ENCODE measurements around the gene VTI1A. TPM values are rescaled to one million over a fixed set of nuclear protein-coding genes. Genes with fewer than 3 reads are reported as not detected.

Gene VTI1A
- total and polyA plus RNA-seq, 7 donors = 10.8 to 80.3 (median 36.8) TPM

GRCh38 chr10:112712536-112712935 lies 265.5 kb downstream of the VTI1A start:
- H3K27me3 ChIP-seq = no peaks in the 10 kb centered on the region
- no peaks in the 10 kb centered on the region for H3K9me3 ChIP-seq
- no peak overlapping the region for H3K27ac ChIP-seq
- intact Hi-C loops (cut with DNase I) = no loop called here
- peaks cover 0 to 4% (median 0%) of the 10 kb centered on the region in 4 donors for H3K4me1 ChIP-seq
- H3K36me3 ChIP-seq = peaks cover 0 to 3% (median 0%) of the 10 kb centered on the region in 4 donors
- 41 to 78% methylated on average over 2 of the region's 2 CpGs for WGBS, 2 donors
- TF ChIP-seq, protein P1, sequence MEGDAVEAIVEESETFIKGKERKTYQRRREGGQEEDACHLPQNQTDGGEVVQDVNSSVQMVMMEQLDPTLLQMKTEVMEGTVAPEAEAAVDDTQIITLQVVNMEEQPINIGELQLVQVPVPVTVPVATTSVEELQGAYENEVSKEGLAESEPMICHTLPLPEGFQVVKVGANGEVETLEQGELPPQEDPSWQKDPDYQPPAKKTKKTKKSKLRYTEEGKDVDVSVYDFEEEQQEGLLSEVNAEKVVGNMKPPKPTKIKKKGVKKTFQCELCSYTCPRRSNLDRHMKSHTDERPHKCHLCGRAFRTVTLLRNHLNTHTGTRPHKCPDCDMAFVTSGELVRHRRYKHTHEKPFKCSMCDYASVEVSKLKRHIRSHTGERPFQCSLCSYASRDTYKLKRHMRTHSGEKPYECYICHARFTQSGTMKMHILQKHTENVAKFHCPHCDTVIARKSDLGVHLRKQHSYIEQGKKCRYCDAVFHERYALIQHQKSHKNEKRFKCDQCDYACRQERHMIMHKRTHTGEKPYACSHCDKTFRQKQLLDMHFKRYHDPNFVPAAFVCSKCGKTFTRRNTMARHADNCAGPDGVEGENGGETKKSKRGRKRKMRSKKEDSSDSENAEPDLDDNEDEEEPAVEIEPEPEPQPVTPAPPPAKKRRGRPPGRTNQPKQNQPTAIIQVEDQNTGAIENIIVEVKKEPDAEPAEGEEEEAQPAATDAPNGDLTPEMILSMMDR (IDR thresholded peaks at IDR 0.05) = no peak
- TF ChIP-seq POLR2A (IDR thresholded peaks at IDR 0.05) (no peak), POLR2AphosphoS5 (IDR thresholded peaks at IDR 0.05) (no peak), EP300 (IDR thresholded peaks at IDR 0.05) (no peak)
- no peak for DNase-seq
- no peak overlapping the region for H3K4me3 ChIP-seq

- Histone ChIP-seq H3K27me3 (no peaks in the 10 kb centered on the region), H3K27ac (no peak overlapping the region), H3K36me3 (peaks cover 0 to 3% (median 0%) of the 10 kb centered on the region in 4 donors), H3K4me3 (no peak overlapping the region), H3K9me3 (no peaks in the 10 kb centered on the region), H3K4me1 (peaks cover 0 to 4% (median 0%) of the 10 kb centered on the region in 4 donors)
- no peak for DNase-seq
- WGBS, 2 donors = 94 to 95% methylated on average over 2 of the region's 2 CpGs
- TF ChIP-seq EP300 (IDR thresholded peaks at IDR 0.05) (no peak), POLR2A (IDR thresholded peaks at IDR 0.05) (no peak), POLR2AphosphoS5 (IDR thresholded peaks at IDR 0.05) (no peak)
- TF ChIP-seq, protein P1 (IDR thresholded peaks at IDR 0.05) = no peak
- intact Hi-C loops (cut with DNase I) = no loop called here
Observed at GRCh38 chr10:112713411-112713810, 266.4 kb downstream of the VTI1A start.

DNA sequence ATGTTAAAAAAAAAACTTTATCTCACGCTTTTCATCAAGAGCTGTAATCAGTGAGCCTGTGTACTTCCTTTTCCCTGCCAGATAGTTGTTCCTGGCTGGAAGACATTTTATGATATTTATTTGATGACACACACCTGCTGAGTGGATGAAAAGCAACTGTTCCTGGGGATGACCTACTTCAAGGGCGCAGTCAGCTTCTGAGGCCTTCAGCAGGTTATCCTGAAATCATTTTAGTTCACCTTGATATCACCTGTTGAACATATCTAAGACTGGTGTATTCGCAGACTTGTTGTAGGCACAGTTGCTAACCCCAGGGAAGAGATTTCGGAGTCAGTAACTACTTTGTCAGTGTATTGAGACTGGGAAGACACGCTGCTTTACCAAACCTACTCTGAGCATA lies 268.6 kb downstream of the VTI1A start:
- H3K27ac ChIP-seq = peak overlapping the region in 1 of 4 donors; percentile 14
- no peak for DNase-seq
- TF ChIP-seq, protein P1 (IDR thresholded peaks at IDR 0.05) = no peak
- TF ChIP-seq POLR2AphosphoS5 (IDR thresholded peaks at IDR 0.05) = peak in 2 of 4 donors; percentile 40 to 46
- no peaks in the 10 kb centered on the region for H3K9me3 ChIP-seq
- H3K36me3 ChIP-seq = peaks cover 0 to 3% (median 0%) of the 10 kb centered on the region in 4 donors
- intact Hi-C loops (cut with DNase I) = loop anchor here (5.0 kb wide), 1 partner anchor 412 kb away; no protein-coding TSS in a partner anchor
- H3K4me1 ChIP-seq = peaks cover 0 to 4% (median 0%) of the 10 kb centered on the region in 4 donors
- 54 to 85% methylated on average over 5 of the region's 5 CpGs for WGBS, 2 donors
- H3K27me3 ChIP-seq = no peaks in the 10 kb centered on the region
- no peak overlapping the region for H3K4me3 ChIP-seq

GRCh38 chr10:112716076-112716475 lies 269.1 kb downstream of the VTI1A start:
- no peaks in the 10 kb centered on the region for H3K9me3 ChIP-seq
- H3K27me3 ChIP-seq = no peaks in the 10 kb centered on the region
- WGBS, 2 donors = 96 to 98% methylated on average over 3 of the region's 3 CpGs
- no peak overlapping the region for H3K27ac ChIP-seq
- H3K36me3 ChIP-seq = peaks cover 0 to 1% (median 0%) of the 10 kb centered on the region in 4 donors
- DNase-seq = no peak
- no peak overlapping the region for H3K4me3 ChIP-seq
- TF ChIP-seq, protein P1 (IDR thresholded peaks at IDR 0.05) = no peak
- TF ChIP-seq POLR2AphosphoS5 (IDR thresholded peaks at IDR 0.05) = no peak
- no peak for TF ChIP-seq POLR2A (IDR thresholded peaks at IDR 0.05)
- no peak for TF ChIP-seq EP300 (IDR thresholded peaks at IDR 0.05)
- H3K4me1 ChIP-seq = peaks cover 0 to 4% (median 0%) of the 10 kb centered on the region in 4 donors
- intact Hi-C loops (cut with DNase I) = loop anchor here (5.0 kb wide), 1 partner anchor 411 kb away; no protein-coding TSS in a partner anchor

DNA sequence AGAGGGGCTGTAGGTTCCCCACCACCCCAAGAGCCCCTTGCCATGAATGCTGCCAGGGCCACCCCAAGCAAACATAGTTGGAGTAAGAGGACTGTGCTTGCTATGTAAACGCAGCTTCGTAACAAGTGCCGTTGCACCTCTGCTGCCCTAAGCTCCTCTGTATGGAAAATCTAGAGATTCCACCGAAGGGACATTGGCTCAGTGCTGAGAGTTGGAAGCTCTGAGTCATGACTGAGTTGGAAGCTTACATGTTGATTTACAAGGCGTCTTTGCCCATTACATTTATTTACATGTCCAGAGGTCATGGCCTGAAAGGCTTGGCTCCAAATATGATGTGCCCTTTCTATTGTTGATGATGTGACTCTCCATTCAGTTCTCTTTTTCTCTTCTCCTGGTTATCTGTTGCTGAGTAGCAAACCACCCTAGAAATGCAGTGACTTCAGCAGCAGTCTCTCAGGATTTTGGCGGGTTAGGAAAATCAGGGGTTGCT lies 270.0 kb downstream of the VTI1A start:
- peak in 1 of 4 donors; percentile 20 for TF ChIP-seq POLR2AphosphoS5 (IDR thresholded peaks at IDR 0.05)
- TF ChIP-seq, protein P1 (IDR thresholded peaks at IDR 0.05) = no peak
- Histone ChIP-seq H3K27ac (no peak overlapping the region), H3K27me3 (no peaks in the 10 kb centered on the region), H3K4me3 (no peak overlapping the region), H3K4me1 (peaks cover 0 to 4% (median 0%) of the 10 kb centered on the region in 4 donors), H3K36me3 (no peaks in the 10 kb centered on the region), H3K9me3 (no peaks in the 10 kb centered on the region)
- 58 to 61% methylated on average over 6 of the region's 6 CpGs for WGBS, 2 donors
- DNase-seq = no peak
- intact Hi-C loops (cut with DNase I) = loop anchor here (5.0 kb wide), 1 partner anchor 410 kb away; no protein-coding TSS in a partner anchor

Measured in sigmoid colon (tissue), 7 donors.